Neutrophil (primary cell): ENCODE data around the gene COMTD1.
A peak's percentile ranks its signal among the peaks of the same experiment; 100 is the strongest.

ENCODE experiments used
- H3K27ac ChIP-seq: fragments of 200-600 bp; sonication (generic); 2 replicates; pipeline ENCODE4 v1.5.1; 2016; ENCODE audit warnings: mild to moderate bottlenecking, moderate library complexity
- H3K27me3 ChIP-seq: fragments of 200-600 bp; sonication (generic); 2 replicates; pipeline ENCODE4 v1.6.0; 2016; ENCODE audit warnings: mild to moderate bottlenecking
- H3K36me3 ChIP-seq: fragments of 200-600 bp; sonication (generic); 2 replicates; pipeline ENCODE4 v1.5.1; 2017
- H3K4me1 ChIP-seq, 2 experiments: fragments of 200-600 bp in 1 of 2; sonication (generic) in 1 of 2; 1 replicate in 1 of 2; 2 replicates in 1 of 2; pipeline versions ENCODE4 v1.5.1 to v1.6.1; 2013 to 2016; ENCODE audit warnings: low read depth in 1 of 2, low read length in 1 of 2, mild to moderate bottlenecking in 1 of 2, moderate library complexity in 1 of 2; ENCODE audit not compliant: control insufficient read depth in 1 of 2, insufficient read depth in 1 of 2
- H3K4me3 ChIP-seq, 2 experiments: fragments of 200-600 bp in 1 of 2; sonication (generic) in 1 of 2; 1 replicate in 1 of 2; 2 replicates in 1 of 2; pipeline ENCODE4 v1.5.1; 2013 to 2016; ENCODE audit warnings: low read depth in 1 of 2, low read length in 1 of 2, mild to moderate bottlenecking in 1 of 2, moderate library complexity in 1 of 2
- H3K9me3 ChIP-seq: fragments of 200-600 bp; sonication (generic); 2 replicates; pipeline ENCODE4 v1.5.1; 2016
- TF ChIP-seq, protein P1 (sequence below): fragments of 200-600 bp; sonication (generic); IDR thresholded peaks from 2 replicates; pipeline ENCODE4 v1.5.1; 2016; ENCODE audit warnings: antibody characterized with exemption

COMTD1 gene

DNA sequence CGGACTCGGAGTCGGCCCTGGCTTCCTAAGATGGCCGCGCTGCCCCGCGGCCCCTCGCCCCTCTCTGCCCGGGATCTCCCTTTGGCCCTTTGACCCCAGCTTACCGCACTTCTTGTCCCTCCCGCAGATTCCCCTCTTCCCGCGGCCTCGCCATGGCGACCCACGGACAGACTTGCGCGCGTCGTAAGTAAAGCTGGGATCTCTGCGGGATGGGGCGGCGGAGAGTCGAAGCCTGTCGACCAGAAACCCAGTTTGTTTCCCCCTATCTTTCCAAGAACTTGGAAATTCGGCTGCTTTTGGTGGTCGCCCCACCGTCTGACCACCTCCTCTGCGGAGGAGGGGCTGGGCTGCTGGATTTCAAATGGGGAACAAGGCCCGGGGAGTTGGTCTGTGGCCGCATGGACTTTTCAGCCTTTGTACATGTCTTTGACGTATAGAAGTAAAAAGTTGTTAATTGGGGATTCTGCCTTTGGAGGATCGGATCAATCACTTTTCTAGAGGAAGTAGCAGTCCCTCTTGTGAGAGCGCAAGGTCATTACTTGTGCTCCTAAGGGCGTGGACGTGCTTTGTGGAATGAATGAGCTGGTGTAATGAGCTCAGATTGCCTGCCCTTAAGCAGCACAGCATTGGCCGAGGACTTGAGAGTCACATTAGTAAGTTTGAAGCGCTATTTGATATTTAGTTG lies 24.6 kb downstream of the COMTD1 start:
- TF ChIP-seq, protein P1, sequence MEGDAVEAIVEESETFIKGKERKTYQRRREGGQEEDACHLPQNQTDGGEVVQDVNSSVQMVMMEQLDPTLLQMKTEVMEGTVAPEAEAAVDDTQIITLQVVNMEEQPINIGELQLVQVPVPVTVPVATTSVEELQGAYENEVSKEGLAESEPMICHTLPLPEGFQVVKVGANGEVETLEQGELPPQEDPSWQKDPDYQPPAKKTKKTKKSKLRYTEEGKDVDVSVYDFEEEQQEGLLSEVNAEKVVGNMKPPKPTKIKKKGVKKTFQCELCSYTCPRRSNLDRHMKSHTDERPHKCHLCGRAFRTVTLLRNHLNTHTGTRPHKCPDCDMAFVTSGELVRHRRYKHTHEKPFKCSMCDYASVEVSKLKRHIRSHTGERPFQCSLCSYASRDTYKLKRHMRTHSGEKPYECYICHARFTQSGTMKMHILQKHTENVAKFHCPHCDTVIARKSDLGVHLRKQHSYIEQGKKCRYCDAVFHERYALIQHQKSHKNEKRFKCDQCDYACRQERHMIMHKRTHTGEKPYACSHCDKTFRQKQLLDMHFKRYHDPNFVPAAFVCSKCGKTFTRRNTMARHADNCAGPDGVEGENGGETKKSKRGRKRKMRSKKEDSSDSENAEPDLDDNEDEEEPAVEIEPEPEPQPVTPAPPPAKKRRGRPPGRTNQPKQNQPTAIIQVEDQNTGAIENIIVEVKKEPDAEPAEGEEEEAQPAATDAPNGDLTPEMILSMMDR = no peak
- H3K4me3 ChIP-seq = peak overlapping the region; percentile 92 to 95
- H3K27me3 ChIP-seq = no peaks in the 10 kb centered on the region
- peak overlapping the region; percentile 95 for H3K27ac ChIP-seq
- H3K4me1 ChIP-seq = peaks cover 20 to 27% of the 10 kb centered on the region in 2 experiments
- H3K36me3 ChIP-seq = peaks cover 34% of the 10 kb centered on the region
- H3K9me3 ChIP-seq = no peaks in the 10 kb centered on the region

GRCh38 chr10:75210282-75211006 lies 25.3 kb downstream of the COMTD1 start, which contains the start of gene VDAC2:
TSS of gene VDAC2 (plus strand) at chr10:75210796. CDS start at chr10:75211159, 363 bp downstream.
- Histone ChIP-seq H3K4me1 (peaks cover 20 to 27% of the 10 kb centered on the region in 2 experiments), H3K4me3 (peak within 1 kb of the TSS; percentile 92 to 95), H3K27me3 (no peaks in the 10 kb centered on the region), H3K9me3 (no peaks in the 10 kb centered on the region), H3K36me3 (peaks cover 27% of the 10 kb centered on the region), H3K27ac (peak within 1 kb of the TSS; percentile 95)
- TF ChIP-seq, protein P1 = peak; percentile 54

- H3K4me3 ChIP-seq = peak overlapping the region; percentile 92 to 95
- peaks cover 20 to 27% of the 10 kb centered on the region in 2 experiments for H3K4me1 ChIP-seq
- H3K9me3 ChIP-seq = no peaks in the 10 kb centered on the region
- no peaks in the 10 kb centered on the region for H3K27me3 ChIP-seq
- TF ChIP-seq, protein P1 = no peak
- H3K36me3 ChIP-seq = peaks cover 23% of the 10 kb centered on the region
- peak overlapping the region; percentile 95 for H3K27ac ChIP-seq
Measured at GRCh38 chr10:75209921-75210281, 25.9 kb downstream of the COMTD1 start.

DNA sequence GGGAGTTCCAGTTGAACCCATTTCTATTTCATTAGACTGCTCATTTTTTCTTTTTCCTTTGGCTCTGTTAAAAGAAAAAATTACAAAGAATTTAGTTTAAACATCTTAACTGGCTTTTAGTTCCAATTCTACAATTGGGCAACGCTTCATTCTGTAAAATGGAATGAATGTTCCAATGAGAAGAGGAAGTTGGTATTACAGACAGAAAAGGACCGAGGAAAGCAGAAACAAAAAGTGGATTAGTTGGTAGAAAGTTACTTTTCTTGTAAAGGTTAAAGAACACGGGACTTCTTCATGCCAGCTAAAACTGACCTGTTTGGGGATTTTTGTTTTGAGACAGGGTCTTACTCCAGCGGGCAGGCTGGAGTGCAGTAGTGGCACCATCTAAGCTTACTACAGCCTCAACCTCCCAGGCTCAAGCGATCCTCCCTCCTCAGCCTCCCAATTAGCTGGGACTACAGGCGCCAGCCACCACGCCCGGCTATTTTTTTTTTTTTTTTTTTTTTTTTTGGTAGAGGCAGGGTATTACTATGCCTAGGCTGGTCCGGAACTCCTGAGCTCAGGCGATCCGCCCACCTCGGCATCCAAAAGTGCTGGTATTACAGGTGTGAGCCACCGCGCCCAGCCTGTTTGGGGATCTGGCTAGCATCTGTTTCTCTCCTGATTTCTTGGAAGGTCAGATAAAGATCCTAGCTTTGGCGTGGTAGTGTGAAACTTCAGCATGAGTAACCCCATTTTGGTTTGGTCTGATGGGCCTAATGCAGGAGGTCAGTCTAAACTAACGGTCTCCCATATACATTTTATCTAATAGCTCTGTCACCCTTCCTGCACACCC lies 26.5 kb downstream of the COMTD1 start:
- peak overlapping the region; percentile 95 for H3K27ac ChIP-seq
- H3K4me1 ChIP-seq = peaks cover 20 to 26% of the 10 kb centered on the region in 2 experiments
- H3K9me3 ChIP-seq = no peaks in the 10 kb centered on the region
- TF ChIP-seq, protein P1 = no peak
- H3K4me3 ChIP-seq = peak overlapping the region; percentile 92 to 95
- no peaks in the 10 kb centered on the region for H3K27me3 ChIP-seq
- peaks cover 17% of the 10 kb centered on the region for H3K36me3 ChIP-seq

DNA sequence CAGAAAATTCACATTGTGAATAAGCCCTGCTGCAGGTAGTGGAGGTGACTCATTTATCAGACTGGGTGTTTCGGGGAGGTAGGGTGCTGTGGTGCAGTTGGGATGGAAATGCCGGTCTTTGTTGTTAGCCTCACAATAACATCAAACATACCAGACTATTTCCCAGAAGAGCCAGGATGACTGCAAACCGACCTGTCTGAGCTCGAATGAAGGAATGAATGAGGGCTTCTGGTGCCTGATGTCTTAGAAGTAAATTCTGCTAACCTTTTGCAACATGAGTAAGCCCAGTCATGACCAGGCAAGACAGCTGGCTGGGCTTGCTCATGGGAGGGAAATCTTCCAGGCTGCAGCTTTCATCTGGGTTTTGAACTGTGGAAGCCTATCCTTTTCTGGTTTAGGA lies 27.6 kb downstream of the COMTD1 start:
- Histone ChIP-seq H3K36me3 (peaks cover 6% of the 10 kb centered on the region), H3K4me3 (no peak overlapping the region), H3K27me3 (no peaks in the 10 kb centered on the region), H3K27ac (no peak overlapping the region), H3K4me1 (peaks cover 20 to 23% of the 10 kb centered on the region in 2 experiments), H3K9me3 (no peaks in the 10 kb centered on the region)
- TF ChIP-seq, protein P1 = no peak
